Measurements from ENCODE around the gene TUFT1. TPM values are rescaled to one million over a fixed set of nuclear protein-coding genes. Genes with fewer than 3 reads are reported as not detected.

TUFT1 gene
- total RNA-seq, 2 experiments from 2014 or later, result 7.2 to 9.6 TPM

DNA sequence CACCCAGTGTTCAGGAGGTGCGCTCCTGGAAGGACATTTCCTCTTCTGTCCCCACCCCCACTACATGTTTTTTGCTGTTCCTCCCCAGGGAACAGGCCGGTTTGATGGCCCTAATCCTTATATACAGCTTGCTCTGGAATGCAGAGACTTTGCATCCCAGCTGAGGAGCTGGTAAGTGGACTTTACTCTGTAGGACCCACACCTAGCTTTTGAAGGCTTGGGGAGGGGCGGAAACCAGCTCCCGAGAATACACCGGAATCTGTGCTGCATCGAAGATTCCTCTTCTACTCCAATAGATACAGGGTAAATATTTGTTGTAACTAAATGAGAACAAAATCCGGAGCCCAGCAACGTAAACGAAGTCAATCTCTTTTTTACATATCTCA, 30.1 kb upstream of the TUFT1 start:
- Histone ChIP-seq H3K4me1 (ENCODE audit: insufficient read depth, low read length) (peaks cover 30% of the 10 kb centered on the region), H3K9me3 (ENCODE audit: control insufficient read depth in 1 of 2, insufficient read depth in 1 of 2, low read length in 2 of 2) (no peaks in the 10 kb centered on the region), H3K27ac (ENCODE audit: low read depth in 1 of 2, low read length in 2 of 2) (no peak overlapping the region), H3K27me3 (ENCODE audit: control insufficient read depth in 1 of 2, insufficient read depth in 2 of 2, low read length in 2 of 2) (no peaks in the 10 kb centered on the region), H3K36me3 (ENCODE audit: insufficient read depth, low read length) (no peaks in the 10 kb centered on the region), H3K4me3 (ENCODE audit: low read length) (no peak overlapping the region)
- intact Hi-C loops (cut with DNase I, micrococcal nuclease), result loop anchor here (2.0 to 5.0 kb wide), 5 partner anchors 31 to 229 kb away; partner anchors contain the start of genes POGZ (in 1 of the 2) and TUFT1 (in 1 of the 2)
- ChIA-PET CTCF (interaction anchor here (1.2 to 1.9 kb wide), 2 partner anchors 25 to 66 kb away, joined by 3 to 7 read pairs; no protein-coding TSS in a partner anchor), POLR2A (interaction anchor here (1.5 to 1.7 kb wide), 3 partner anchors 16 to 253 kb away, joined by 5 to 7 read pairs (median 6); partner anchors contain the start of genes MRPL9 and TUFT1)
- Mint-ChIP-seq H3K27me3 (no peaks in the 10 kb centered on the region), H3K27ac (peak overlapping the region; percentile 75), H3K36me3 (ENCODE audit: low read depth) (no peaks in the 10 kb centered on the region), H3K4me1 (ENCODE audit: low read depth) (peaks cover 32% of the 10 kb centered on the region), H3K9me3 (no peaks in the 10 kb centered on the region), H3K4me3 (peak overlapping the region; percentile 97)
- DNase-seq (no peak), ATAC-seq (ENCODE audit: poor library complexity) (no peak)
- TF ChIP-seq, protein P1, sequence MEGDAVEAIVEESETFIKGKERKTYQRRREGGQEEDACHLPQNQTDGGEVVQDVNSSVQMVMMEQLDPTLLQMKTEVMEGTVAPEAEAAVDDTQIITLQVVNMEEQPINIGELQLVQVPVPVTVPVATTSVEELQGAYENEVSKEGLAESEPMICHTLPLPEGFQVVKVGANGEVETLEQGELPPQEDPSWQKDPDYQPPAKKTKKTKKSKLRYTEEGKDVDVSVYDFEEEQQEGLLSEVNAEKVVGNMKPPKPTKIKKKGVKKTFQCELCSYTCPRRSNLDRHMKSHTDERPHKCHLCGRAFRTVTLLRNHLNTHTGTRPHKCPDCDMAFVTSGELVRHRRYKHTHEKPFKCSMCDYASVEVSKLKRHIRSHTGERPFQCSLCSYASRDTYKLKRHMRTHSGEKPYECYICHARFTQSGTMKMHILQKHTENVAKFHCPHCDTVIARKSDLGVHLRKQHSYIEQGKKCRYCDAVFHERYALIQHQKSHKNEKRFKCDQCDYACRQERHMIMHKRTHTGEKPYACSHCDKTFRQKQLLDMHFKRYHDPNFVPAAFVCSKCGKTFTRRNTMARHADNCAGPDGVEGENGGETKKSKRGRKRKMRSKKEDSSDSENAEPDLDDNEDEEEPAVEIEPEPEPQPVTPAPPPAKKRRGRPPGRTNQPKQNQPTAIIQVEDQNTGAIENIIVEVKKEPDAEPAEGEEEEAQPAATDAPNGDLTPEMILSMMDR (IDR thresholded peaks at IDR 0.05), result no peak

DNA sequence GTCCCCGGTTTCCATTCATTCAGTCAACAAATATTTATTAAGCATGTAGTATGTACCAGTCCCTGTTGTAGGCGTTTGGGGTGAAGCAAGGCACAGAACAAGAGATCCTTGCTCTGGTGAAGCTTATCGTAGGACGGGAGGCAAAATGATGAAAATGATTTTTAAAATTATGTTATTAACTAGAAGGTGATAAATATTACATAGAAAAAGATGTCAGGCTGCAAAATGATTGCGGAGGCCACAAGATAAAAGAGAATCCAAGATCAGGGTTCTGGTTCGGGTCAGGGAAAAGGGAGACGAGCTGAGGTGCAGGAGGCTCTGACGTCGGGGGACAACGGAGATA, 29.5 kb upstream of the TUFT1 start:
- no peaks in the 10 kb centered on the region for H3K27me3 Mint-ChIP-seq
- Histone ChIP-seq H3K27ac (ENCODE audit: low read depth in 1 of 2, low read length in 2 of 2) (peak overlapping the region in 1 of 2 donors; percentile 6), H3K4me3 (ENCODE audit: low read length) (peak overlapping the region; percentile 76), H3K4me1 (ENCODE audit: insufficient read depth, low read length) (peaks cover 30% of the 10 kb centered on the region), H3K27me3 (ENCODE audit: control insufficient read depth in 1 of 2, insufficient read depth in 2 of 2, low read length in 2 of 2) (no peaks in the 10 kb centered on the region), H3K36me3 (ENCODE audit: insufficient read depth, low read length) (no peaks in the 10 kb centered on the region), H3K9me3 (ENCODE audit: control insufficient read depth in 1 of 2, insufficient read depth in 1 of 2, low read length in 2 of 2) (no peaks in the 10 kb centered on the region)
- DNase-seq, result peak in 1 of 14 experiments; percentile 33
- H3K9me3 Mint-ChIP-seq, result no peaks in the 10 kb centered on the region
- peak overlapping the region; percentile 97 for H3K4me3 Mint-ChIP-seq
- POLR2A ChIA-PET, result interaction anchor here (0.7 to 1.7 kb wide), 11 partner anchors 8 to 634 kb away, joined by 3 to 11 read pairs (median 4); partner anchors contain the start of genes ARNT, MRPL9, POGZ and TUFT1
- peak overlapping the region; percentile 75 for H3K27ac Mint-ChIP-seq
- H3K4me1 Mint-ChIP-seq (ENCODE audit: low read depth), result peaks cover 32% of the 10 kb centered on the region
- no peaks in the 10 kb centered on the region for H3K36me3 Mint-ChIP-seq (ENCODE audit: low read depth)
- ATAC-seq (ENCODE audit: poor library complexity), result no peak
- TF ChIP-seq, protein P1 (IDR thresholded peaks at IDR 0.05), result no peak
- CTCF ChIA-PET, result interaction anchor here (1.2 to 1.9 kb wide), 3 partner anchors 25 to 83 kb away, joined by 3 to 7 read pairs (median 5); no protein-coding TSS in a partner anchor
- intact Hi-C loops (cut with DNase I, micrococcal nuclease), result loop anchor here (2.0 to 5.0 kb wide), 5 partner anchors 30 to 230 kb away; partner anchors contain the start of genes POGZ (in 1 of the 2) and TUFT1 (in 1 of the 2)

DNA sequence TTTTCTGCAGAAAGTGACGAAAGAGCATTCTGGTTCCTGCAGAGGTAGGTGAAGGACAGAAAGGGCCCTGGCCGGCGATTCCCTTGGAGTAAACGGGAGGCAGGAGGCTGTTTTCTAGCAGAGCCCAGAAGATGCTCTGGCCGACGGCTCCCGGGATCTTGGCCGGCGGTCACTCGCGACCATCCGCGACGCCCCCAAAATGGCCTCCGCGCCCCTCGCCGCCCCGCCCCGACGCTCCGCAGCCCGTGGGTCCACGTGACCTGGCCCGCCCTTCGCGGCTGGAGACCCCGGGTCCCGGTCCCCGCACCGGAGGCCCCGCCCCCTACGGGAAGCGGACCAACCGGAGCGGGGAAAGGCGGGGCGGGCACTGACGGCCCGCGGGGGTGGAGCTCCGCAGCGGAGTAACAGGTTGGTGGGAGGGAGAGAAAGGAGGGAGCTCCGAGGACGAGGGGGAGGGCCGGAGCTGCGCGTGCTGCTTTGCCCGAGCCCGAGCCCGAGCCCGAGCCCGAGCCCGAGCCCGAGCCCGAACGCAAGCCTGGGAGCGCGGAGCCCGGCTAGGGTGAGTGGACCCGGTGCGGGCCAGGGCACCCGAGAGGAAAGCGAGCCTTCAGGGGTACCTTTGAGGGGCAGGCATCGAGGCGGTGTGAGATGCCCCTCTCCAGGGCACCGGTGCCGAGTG, 29.0 kb upstream of the TUFT1 start, which contains the start of gene CGN:
Gene CGN, plus strand, starts transcription at position 431 of the 679 bp plus-strand sequence. CDS start 7,133 bp downstream, outside the sequence.
- POLR2A ChIA-PET, result interaction anchor here (0.6 to 1.7 kb wide), 13 partner anchors 8 to 634 kb away, joined by 3 to 11 read pairs (median 4); partner anchors contain the start of genes ARNT, MRPL9, POGZ and TUFT1
- H3K27ac ChIP-seq (ENCODE audit: low read depth in 1 of 2, low read length in 2 of 2), result peak within 1 kb of the TSS in 1 of 2 donors; percentile 6
- no peaks in the 10 kb centered on the region for H3K36me3 Mint-ChIP-seq (ENCODE audit: low read depth)

More for the DNA sequence above, 29.0 kb upstream of the TUFT1 start, which contains the start of gene CGN:
- peak within 1 kb of the TSS; percentile 76 for H3K4me3 ChIP-seq (ENCODE audit: low read length)
- DNase-seq (peak; percentile 70 to 95 (median 84)), ATAC-seq (ENCODE audit: poor library complexity) (peak; percentile 97)
- H3K27me3 ChIP-seq (ENCODE audit: control insufficient read depth in 1 of 2, insufficient read depth in 2 of 2, low read length in 2 of 2), result no peaks in the 10 kb centered on the region
- Mint-ChIP-seq H3K4me1 (ENCODE audit: low read depth) (peaks cover 32% of the 10 kb centered on the region), H3K27ac (peak within 1 kb of the TSS; percentile 75), H3K4me3 (peak within 1 kb of the TSS; percentile 97), H3K27me3 (no peaks in the 10 kb centered on the region), H3K9me3 (no peaks in the 10 kb centered on the region)
- H3K9me3 ChIP-seq (ENCODE audit: control insufficient read depth in 1 of 2, insufficient read depth in 1 of 2, low read length in 2 of 2), result no peaks in the 10 kb centered on the region
- TF ChIP-seq, protein P1 (IDR thresholded peaks at IDR 0.05), result no peak
- CTCF ChIA-PET, result interaction anchor here (0.6 to 1.9 kb wide), 4 partner anchors 24 to 113 kb away, joined by 3 to 7 read pairs (median 5); no protein-coding TSS in a partner anchor
- peaks cover 30% of the 10 kb centered on the region for H3K4me1 ChIP-seq (ENCODE audit: insufficient read depth, low read length)
- H3K36me3 ChIP-seq (ENCODE audit: insufficient read depth, low read length), result no peaks in the 10 kb centered on the region
- intact Hi-C loops (cut with DNase I, micrococcal nuclease), result loop anchor here (2.0 to 5.0 kb wide), 5 partner anchors 30 to 230 kb away; partner anchors contain the start of genes POGZ (in 1 of the 2) and TUFT1 (in 1 of the 2)
